CD4-positive, alpha-beta T cell treated with Interferon gamma for 1 hour (primary cell): Measurements from ENCODE around the gene CHRNE.
"Not testable (repeated sequence)": the region's sequence is repeated elsewhere in the genome, so short reads cannot be mapped to it uniquely, and the experiment has no call there.

Experiments used
- DNase-seq: peaks from one replicate; pipeline ENCODE4 v3.0.0-alpha.2; 2020

Gene CHRNE

GRCh38 chr17:4881761-4882555 lies 20.9 kb downstream of the CHRNE start:
- DNase-seq = peak; percentile 60

GRCh38 chr17:4880857-4881256 lies 22.0 kb downstream of the CHRNE start:
- no peak for DNase-seq

GRCh38 chr17:4879601-4880000 lies 23.3 kb downstream of the CHRNE start:
- no peak for DNase-seq

- no peak for DNase-seq
Measured at GRCh38 chr17:4877089-4877488, 25.8 kb downstream of the CHRNE start.

- DNase-seq = no peak
Measured at GRCh38 chr17:4872786-4873185, 30.1 kb downstream of the CHRNE start.

GRCh38 chr17:4870855-4871254 lies 32.0 kb downstream of the CHRNE start:
- DNase-seq = no peak

- not testable (repeated sequence) for DNase-seq
Measured at GRCh38 chr17:4869058-4869998, 33.6 kb downstream of the CHRNE start.

- DNase-seq = not testable (repeated sequence)
Measured at GRCh38 chr17:4867535-4867934, 35.4 kb downstream of the CHRNE start.

GRCh38 chr17:4863321-4863720 lies 39.6 kb downstream of the CHRNE start:
- DNase-seq = no peak

GRCh38 chr17:4862720-4863119 lies 40.2 kb downstream of the CHRNE start:
- DNase-seq = no peak

GRCh38 chr17:4861052-4861451 lies 41.8 kb downstream of the CHRNE start:
- no peak for DNase-seq

GRCh38 chr17:4860651-4861050 lies 42.2 kb downstream of the CHRNE start:
- DNase-seq = no peak

GRCh38 chr17:4859816-4860625 lies 42.9 kb downstream of the CHRNE start:
- no peak for DNase-seq

- no peak for DNase-seq
Measured at GRCh38 chr17:4858882-4859260, 44.0 kb downstream of the CHRNE start.

- no peak for DNase-seq
Measured at GRCh38 chr17:4858068-4858881, 44.6 kb downstream of the CHRNE start.

- DNase-seq = not testable (repeated sequence)
Measured at GRCh38 chr17:4857347-4857746, 45.6 kb downstream of the CHRNE start.

GRCh38 chr17:4856937-4857314 lies 46.0 kb downstream of the CHRNE start:
- no peak for DNase-seq

- no peak for DNase-seq
Measured at GRCh38 chr17:4856271-4856936, 46.5 kb downstream of the CHRNE start.

GRCh38 chr17:4854111-4854681 lies 48.7 kb downstream of the CHRNE start:
- DNase-seq = no peak

GRCh38 chr17:4853208-4853671 lies 49.7 kb downstream of the CHRNE start:
- DNase-seq = peak; percentile 13

GRCh38 chr17:4852567-4853207 lies 50.2 kb downstream of the CHRNE start:
- DNase-seq = no peak
